Mammary epithelial cell (primary cell): Measurements from ENCODE around the gene STX16.

Source experiments
- EZH2 ChIP-seq: IDR thresholded peaks from 2 replicates; pipeline ENCODE4 v1.6.1; 2012; ENCODE audit warnings: low read length, inconsistent platforms, borderline replicate concordance
- TF ChIP-seq, protein P1 (sequence below), 2 donors: IDR thresholded peaks in 1 of 2; conservative IDR thresholded peaks in 1 of 2; 2 replicates each; pipeline ENCODE4 v1.5.1; 2011 to 2012; ENCODE audit warnings: inconsistent platforms in 2 of 2, low read length in 2 of 2, mild to moderate bottlenecking in 2 of 2, control low read depth in 1 of 2, low read depth in 1 of 2; ENCODE audit not compliant: insufficient read depth in 1 of 2; ENCODE audit errors: extremely low read depth in 1 of 2

DNA sequence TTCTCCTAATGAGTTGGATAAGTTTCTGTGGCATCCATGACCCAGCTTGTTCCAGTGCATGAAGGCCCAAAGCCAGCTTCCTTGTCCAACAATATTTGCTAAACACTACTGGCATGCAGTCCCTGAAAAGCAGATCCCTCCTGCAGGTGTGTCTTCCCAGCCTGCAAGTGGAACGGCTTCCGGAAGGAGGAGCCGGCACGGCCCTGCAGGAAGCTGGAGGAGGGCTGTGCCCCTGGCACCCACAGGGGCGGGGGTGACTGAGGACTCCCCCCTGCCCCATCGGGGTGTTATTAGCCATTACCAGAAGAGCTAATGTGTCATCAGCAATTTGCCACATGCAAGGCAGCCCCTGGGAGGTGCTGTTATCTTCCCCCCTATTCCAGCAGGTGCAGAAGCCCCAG lies 68.9 kb downstream of the STX16 start:
- no peak for TF ChIP-seq EZH2
- TF ChIP-seq, protein P1, sequence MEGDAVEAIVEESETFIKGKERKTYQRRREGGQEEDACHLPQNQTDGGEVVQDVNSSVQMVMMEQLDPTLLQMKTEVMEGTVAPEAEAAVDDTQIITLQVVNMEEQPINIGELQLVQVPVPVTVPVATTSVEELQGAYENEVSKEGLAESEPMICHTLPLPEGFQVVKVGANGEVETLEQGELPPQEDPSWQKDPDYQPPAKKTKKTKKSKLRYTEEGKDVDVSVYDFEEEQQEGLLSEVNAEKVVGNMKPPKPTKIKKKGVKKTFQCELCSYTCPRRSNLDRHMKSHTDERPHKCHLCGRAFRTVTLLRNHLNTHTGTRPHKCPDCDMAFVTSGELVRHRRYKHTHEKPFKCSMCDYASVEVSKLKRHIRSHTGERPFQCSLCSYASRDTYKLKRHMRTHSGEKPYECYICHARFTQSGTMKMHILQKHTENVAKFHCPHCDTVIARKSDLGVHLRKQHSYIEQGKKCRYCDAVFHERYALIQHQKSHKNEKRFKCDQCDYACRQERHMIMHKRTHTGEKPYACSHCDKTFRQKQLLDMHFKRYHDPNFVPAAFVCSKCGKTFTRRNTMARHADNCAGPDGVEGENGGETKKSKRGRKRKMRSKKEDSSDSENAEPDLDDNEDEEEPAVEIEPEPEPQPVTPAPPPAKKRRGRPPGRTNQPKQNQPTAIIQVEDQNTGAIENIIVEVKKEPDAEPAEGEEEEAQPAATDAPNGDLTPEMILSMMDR (conservative IDR thresholded peaks at IDR 0.05 in 1 of 2, IDR thresholded peaks at IDR 0.05 in 1 of 2; ENCODE audit: extremely low read depth in 1 of 2, insufficient read depth in 1 of 2, low read depth in 1 of 2, low read length in 2 of 2), result no peak
